WERI-Rb-1 (cell line): ENCODE results near the gene TAX1BP3.
"Not testable (repeated sequence)": the region's sequence is repeated elsewhere in the genome, so short reads cannot be mapped to it uniquely, and the experiment has no call there.

Experiments used
- DNase-seq: peaks from one replicate; pipeline ENCODE4 v3.0.0-alpha.2; 2020
- H3K27ac ChIP-seq: fragments of 250-450 bp; sonication (Bioruptor Pico); 2 replicates; pipeline ENCODE4 v1.5.1; 2020; ENCODE audit warnings: mild to moderate bottlenecking, moderate library complexity
- H3K27me3 ChIP-seq: fragments of 250-450 bp; sonication (Bioruptor Pico); 2 replicates; pipeline ENCODE4 v1.5.1; 2021; ENCODE audit warnings: mild to moderate bottlenecking, low read depth, moderate library complexity; ENCODE audit not compliant: insufficient read depth, severe bottlenecking
- H3K36me3 ChIP-seq: fragments of 250-450 bp; sonication (Bioruptor Pico); 2 replicates; pipeline ENCODE4 v1.5.1; 2020; ENCODE audit warnings: mild to moderate bottlenecking, moderate library complexity
- H3K4me3 ChIP-seq: 2 replicates; pipeline ENCODE4 v1.5.1; 2011; ENCODE audit warnings: low read depth, mild to moderate bottlenecking, control low read depth, low read length
- H3K9me3 ChIP-seq: fragments of 250-450 bp; sonication (Bioruptor Pico); 2 replicates; pipeline ENCODE4 v1.5.1; 2021; ENCODE audit warnings: mild to moderate bottlenecking, moderate library complexity; ENCODE audit not compliant: severe bottlenecking
- CTCF ChIP-seq: IDR thresholded peaks from 2 replicates; pipeline ENCODE4 v1.5.1; 2011; ENCODE audit warnings: low read depth, mild to moderate bottlenecking, control low read depth, inconsistent platforms, low read length

The TAX1BP3 gene

GRCh38 chr17:3668279-3669084 is at the start of gene TAX1BP3, which contains the start of gene EMC6:
TAX1BP3 (minus strand) TSS chr17:3668578; CDS start chr17:3668526, 52 bp downstream.
EMC6 (plus strand) TSS chr17:3668812; CDS start chr17:3669147, 335 bp downstream.
- DNase-seq: peak; percentile 98
- no peaks in the 10 kb centered on the region for H3K27me3 ChIP-seq
- H3K36me3 ChIP-seq: peaks cover 33% of the 10 kb centered on the region
- H3K9me3 ChIP-seq: no peaks in the 10 kb centered on the region
- no peak for TF ChIP-seq CTCF
- peak within 1 kb of the TSS; percentile 96 for H3K27ac ChIP-seq
- H3K4me3 ChIP-seq: peak within 1 kb of the TSS; percentile 80

GRCh38 chr17:3715296-3715695 is 46.9 kb upstream of the TAX1BP3 start:
- H3K36me3 ChIP-seq: peaks cover 63% of the 10 kb centered on the region
- H3K4me3 ChIP-seq: no peak overlapping the region
- H3K27ac ChIP-seq: no peak overlapping the region
- no peaks in the 10 kb centered on the region for H3K27me3 ChIP-seq
- no peak for DNase-seq
- no peak for TF ChIP-seq CTCF
- H3K9me3 ChIP-seq: no peaks in the 10 kb centered on the region

GRCh38 chr17:3712811-3713463 is 44.6 kb upstream of the TAX1BP3 start:
- no peak overlapping the region for H3K4me3 ChIP-seq
- no peak for TF ChIP-seq CTCF
- H3K27me3 ChIP-seq: no peaks in the 10 kb centered on the region
- H3K27ac ChIP-seq: no peak overlapping the region
- no peak for DNase-seq
- H3K9me3 ChIP-seq: no peaks in the 10 kb centered on the region
- peaks cover 48% of the 10 kb centered on the region for H3K36me3 ChIP-seq

- Histone ChIP-seq H3K27ac (no peak overlapping the region), H3K9me3 (no peaks in the 10 kb centered on the region), H3K27me3 (no peaks in the 10 kb centered on the region), H3K4me3 (no peak overlapping the region), H3K36me3 (peaks cover 33% of the 10 kb centered on the region)
- TF ChIP-seq CTCF: no peak
- no peak for DNase-seq
Observed at GRCh38 chr17:3710951-3711383, 42.6 kb upstream of the TAX1BP3 start.

- no peak for TF ChIP-seq CTCF
- no peak overlapping the region for H3K4me3 ChIP-seq
- no peak for DNase-seq
- no peaks in the 10 kb centered on the region for H3K9me3 ChIP-seq
- H3K36me3 ChIP-seq: peaks cover 17% of the 10 kb centered on the region
- H3K27me3 ChIP-seq: no peaks in the 10 kb centered on the region
- no peak overlapping the region for H3K27ac ChIP-seq
Observed at GRCh38 chr17:3708366-3708765, 40.0 kb upstream of the TAX1BP3 start.

GRCh38 chr17:3705718-3705984 is 37.3 kb upstream of the TAX1BP3 start:
- not testable (repeated sequence) for H3K4me3 ChIP-seq, H3K27me3 ChIP-seq, DNase-seq, H3K9me3 ChIP-seq, H3K36me3 ChIP-seq, H3K27ac ChIP-seq
